LNCaP clone FGC (cell line): ENCODE results near the gene KYAT1.

Experiments
- DNase-seq: peaks from one replicate; pipeline ENCODE4 v3.0.0-alpha.2; 2011; ENCODE audit warnings: low read depth
- H3K4me3 ChIP-seq: 2 replicates; pipeline ENCODE4 v1.5.1; 2011; ENCODE audit warnings: mild to moderate bottlenecking, low read depth, low read length, control low read depth
- TF ChIP-seq, protein P1 (sequence below): IDR thresholded peaks from 2 replicates; pipeline ENCODE4 v1.5.1; 2012; ENCODE audit warnings: mild to moderate bottlenecking; ENCODE audit not compliant: control insufficient read depth, insufficient read depth; ENCODE audit errors: extremely low read depth

KYAT1 gene

DNA sequence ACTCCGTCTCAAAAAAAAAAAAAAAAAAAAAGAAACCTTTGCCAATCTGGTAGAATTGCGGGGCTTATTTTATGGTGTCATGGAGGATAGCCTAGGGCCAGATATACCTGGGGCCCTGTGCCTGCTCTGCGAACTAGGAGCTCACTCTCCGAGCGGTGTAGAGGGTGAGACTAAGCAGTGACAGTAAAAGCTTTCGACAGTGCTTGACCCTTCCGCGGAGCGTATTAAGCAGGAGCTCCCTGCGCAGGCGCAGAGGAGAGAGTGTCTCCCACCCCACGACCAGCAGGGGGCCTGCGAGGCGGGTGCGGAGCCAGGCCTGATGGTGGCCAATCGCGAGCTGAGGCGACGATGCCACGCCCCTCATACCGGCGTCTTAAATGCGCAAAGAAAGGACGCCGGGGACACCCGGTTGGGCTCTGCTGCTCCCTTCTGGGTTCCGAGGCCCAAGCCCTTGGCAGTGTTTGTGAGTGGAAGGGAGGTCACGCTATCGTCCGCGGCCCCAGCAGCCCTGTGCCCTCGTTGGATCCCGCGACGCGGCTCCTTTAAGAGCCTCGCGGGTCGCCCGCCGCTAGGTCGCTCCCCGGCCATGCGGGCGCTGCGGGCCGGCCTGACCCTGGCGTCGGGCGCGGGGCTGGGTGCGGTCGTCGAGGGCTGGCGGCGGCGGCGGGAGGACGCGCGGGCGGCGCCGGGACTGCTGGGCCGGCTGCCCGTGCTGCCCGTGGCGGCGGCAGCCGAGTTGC lies 63.5 kb downstream of the KYAT1 start, which contains the start of gene ENDOG:
Gene ENDOG, plus strand, starts transcription at position 402 of the 740 bp plus-strand sequence. Its CDS starts 185 bp downstream, at position 587.
- H3K4me3 ChIP-seq = peak within 1 kb of the TSS; percentile 69
- TF ChIP-seq, protein P1, sequence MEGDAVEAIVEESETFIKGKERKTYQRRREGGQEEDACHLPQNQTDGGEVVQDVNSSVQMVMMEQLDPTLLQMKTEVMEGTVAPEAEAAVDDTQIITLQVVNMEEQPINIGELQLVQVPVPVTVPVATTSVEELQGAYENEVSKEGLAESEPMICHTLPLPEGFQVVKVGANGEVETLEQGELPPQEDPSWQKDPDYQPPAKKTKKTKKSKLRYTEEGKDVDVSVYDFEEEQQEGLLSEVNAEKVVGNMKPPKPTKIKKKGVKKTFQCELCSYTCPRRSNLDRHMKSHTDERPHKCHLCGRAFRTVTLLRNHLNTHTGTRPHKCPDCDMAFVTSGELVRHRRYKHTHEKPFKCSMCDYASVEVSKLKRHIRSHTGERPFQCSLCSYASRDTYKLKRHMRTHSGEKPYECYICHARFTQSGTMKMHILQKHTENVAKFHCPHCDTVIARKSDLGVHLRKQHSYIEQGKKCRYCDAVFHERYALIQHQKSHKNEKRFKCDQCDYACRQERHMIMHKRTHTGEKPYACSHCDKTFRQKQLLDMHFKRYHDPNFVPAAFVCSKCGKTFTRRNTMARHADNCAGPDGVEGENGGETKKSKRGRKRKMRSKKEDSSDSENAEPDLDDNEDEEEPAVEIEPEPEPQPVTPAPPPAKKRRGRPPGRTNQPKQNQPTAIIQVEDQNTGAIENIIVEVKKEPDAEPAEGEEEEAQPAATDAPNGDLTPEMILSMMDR = peak; percentile 87
- DNase-seq = peak; percentile 90

DNA sequence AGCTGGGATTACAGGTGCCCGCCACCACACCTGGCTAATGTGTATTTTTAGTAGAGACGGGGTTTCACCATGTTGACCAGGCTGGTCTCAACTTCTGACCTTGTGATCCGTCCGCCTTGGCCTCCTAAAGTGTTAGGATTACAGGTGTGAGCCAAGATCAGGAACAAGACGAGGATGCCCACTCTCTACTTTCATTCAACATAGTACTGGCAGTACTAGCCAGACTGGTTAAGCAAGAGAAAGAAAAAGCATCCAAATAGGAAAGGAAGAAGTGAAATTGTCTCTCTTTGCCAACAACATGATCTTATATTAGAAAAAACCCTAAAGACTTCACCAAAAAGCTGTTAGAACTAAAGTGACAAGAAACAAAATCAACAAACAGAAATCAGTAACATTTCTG lies 70.9 kb downstream of the KYAT1 start:
- no peak for DNase-seq
- no peak overlapping the region for H3K4me3 ChIP-seq
- TF ChIP-seq, protein P1 = no peak

DNA sequence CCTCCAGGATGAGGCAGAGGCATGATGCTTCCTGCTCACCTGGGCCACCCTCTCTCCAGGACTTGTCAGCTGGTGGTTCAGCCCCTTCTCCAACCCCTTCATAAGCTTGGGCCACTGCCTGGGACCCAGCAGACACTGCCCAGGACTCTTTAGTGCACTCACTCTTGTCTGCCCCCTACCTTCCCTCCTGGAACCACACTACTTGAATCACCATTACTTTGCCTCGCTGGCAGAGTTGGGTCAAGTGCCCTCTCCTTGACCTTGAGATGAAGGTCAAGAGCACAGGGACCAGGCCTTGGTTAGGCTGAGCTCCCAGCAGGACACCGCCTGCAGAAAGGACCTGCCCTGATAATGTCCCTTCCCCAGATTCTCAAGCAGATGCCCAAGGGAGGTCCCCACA lies 71.9 kb downstream of the KYAT1 start:
- H3K4me3 ChIP-seq = no peak overlapping the region
- no peak for DNase-seq
- TF ChIP-seq, protein P1 = no peak

DNA sequence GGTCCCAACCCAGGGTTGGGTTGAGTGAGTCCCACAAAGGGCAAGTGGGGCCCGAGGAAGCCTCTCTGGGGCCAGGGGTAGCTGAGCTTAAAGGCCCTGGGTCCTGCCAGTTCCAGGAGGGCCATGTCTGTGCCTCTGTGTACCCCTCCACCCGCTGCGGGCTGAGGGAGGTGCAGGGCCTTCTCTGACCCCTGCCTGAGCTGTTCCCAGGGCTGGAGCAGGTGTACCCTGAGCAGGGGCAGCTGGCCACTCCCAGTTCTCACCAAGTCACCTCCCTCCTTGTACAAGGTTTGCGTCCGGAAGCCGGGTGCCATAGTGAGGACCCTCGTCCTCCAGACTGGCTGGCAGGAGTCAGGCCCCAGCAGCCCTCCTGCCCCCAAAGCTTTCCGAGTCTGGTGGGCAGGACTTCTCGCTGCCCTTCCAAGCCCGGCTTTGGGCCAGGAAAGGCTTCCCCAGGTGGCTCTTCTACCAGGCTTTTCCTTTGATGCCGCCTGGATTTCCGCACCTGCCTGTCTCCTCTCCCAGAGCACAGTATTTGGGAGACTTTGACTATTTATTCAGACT lies 72.6 kb downstream of the KYAT1 start:
- TF ChIP-seq, protein P1 = no peak
- no peak for DNase-seq
- no peak overlapping the region for H3K4me3 ChIP-seq

DNA sequence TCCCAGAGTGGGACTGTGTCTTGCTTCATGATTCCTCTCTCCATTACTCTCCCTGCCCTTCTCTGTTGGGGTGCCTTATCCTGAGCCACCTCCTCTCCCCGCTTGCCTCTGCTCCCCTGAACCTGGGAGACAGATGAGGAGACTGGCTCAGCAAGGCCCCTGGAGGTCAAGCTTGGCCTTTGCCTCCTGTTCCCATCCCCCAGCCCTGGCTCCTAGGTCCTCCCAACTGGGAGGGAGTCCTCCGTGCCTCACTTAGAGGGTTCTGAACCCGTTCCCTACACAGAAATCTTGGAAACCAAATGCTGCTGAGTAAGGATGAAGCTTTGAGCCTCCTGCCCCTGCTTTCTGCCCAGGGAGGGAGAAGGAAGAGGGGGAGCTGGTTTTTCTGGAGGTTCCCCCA lies 73.2 kb downstream of the KYAT1 start:
- TF ChIP-seq, protein P1 = no peak
- DNase-seq = no peak
- H3K4me3 ChIP-seq = no peak overlapping the region

DNA sequence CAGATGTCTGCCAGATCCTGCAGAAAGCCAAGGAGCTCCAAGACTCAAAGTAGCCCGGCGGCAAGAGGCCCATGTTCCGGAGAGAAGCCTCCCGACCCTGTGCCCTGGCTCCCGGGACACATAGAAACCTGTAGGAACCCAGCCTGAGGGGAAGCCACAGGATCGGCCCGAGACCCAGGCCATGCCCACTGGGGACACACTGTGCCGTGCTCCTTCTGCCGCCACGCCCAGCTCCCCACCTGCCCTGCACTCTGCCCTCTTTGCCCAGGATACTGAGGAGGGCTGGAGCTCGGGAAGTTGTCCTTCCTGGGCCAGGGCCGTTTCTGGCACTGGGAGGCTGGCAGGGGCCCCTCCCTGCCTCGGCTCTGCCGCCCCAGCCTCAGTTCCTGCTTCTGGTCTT lies 73.9 kb downstream of the KYAT1 start:
- no peak overlapping the region for H3K4me3 ChIP-seq
- no peak for DNase-seq
- TF ChIP-seq, protein P1 = no peak
